Measurements from ENCODE around the gene MIPOL1. TPM values are rescaled to one million over a fixed set of nuclear protein-coding genes. Genes with fewer than 3 reads are reported as not detected.

Gene MIPOL1
- total RNA-seq, 1 donor from 2014 or later: 5.1 TPM

GRCh38 chr14:37585101-37585511 lies 387.4 kb downstream of the MIPOL1 start:
- DNase-seq (ENCODE audit: low read depth in 2 of 2): no peak

- no peak for DNase-seq (ENCODE audit: low read depth in 2 of 2)
These were observed 388.4 kb downstream of the MIPOL1 start for GRCh38 chr14:37585971-37586796.

DNA sequence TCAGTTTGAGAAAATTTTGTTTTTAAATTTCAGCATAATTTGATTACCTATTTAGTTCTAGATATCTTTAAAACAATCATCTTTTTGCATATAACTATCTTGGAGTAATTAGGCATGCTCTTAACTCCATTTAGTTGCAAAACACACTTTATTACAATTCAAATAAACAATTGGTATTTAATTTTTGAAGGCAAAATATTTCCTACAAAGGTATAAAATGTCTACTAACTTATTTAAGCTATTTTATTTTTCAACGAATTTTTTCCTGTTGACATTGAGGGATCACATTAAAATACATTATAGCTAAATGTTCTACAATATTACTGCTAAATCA lies 389.0 kb downstream of the MIPOL1 start:
- DNase-seq (ENCODE audit: low read depth in 2 of 2): no peak

GRCh38 chr14:37587131-37587803 lies 389.5 kb downstream of the MIPOL1 start:
- no peak for DNase-seq (ENCODE audit: low read depth in 2 of 2)

DNA sequence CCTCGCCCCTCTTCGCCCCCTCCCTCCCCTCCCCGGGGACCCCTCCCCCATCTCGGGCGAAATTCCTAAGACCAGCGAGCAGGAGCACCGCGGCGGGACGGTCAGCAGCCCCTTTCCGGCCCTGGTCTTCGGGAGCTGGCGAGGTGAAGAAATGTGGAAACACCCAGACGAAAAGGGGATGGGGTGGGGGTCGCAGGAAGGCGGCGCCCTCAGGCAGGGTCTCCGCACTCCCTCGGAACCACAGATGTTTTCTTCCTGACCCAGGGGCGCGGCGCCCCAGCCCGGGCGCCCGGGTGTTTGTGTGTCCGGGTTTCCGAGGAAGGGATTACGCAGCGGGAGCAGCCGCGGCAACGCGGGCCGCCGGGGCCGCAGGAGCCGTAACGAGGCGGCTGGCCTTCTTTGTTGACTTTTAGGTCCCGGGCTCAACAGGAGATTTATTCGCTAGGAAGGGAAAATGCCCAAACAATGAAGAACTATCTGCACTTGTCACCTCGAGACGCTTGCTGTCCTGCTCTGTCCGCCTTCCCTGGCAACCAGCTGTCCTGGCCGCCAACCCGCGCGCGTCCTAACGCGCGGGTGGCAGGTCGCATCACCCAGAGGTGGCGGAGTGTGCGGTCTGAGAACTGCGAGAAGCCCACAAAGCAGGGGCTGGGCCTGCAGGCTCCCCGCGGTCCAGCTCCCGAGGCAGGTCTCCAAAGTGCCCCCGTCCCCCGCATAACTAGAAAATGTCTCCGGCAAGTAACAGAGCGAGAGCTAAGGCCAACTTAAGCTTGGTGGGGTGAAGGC lies 390.3 kb downstream of the MIPOL1 start:
- no peak for DNase-seq (ENCODE audit: low read depth in 2 of 2)

DNA sequence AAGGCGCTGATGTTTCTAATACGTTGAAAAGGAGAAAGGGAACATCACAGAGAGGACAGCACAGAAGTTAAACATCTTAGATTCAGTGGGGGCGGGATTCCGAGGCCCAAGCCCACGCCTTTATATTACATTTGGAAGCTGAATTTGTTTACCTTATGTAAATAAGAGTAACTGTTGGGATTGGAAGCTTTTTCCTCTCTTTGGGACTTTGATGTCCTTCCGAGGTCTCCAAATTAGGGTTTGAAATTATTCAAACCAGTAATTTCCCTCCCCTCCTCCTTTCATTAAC lies 390.9 kb downstream of the MIPOL1 start:
- no peak for DNase-seq (ENCODE audit: low read depth in 2 of 2)

- no peak for DNase-seq (ENCODE audit: low read depth in 2 of 2)
These were observed 391.4 kb downstream of the MIPOL1 start for GRCh38 chr14:37588956-37589714.

DNA sequence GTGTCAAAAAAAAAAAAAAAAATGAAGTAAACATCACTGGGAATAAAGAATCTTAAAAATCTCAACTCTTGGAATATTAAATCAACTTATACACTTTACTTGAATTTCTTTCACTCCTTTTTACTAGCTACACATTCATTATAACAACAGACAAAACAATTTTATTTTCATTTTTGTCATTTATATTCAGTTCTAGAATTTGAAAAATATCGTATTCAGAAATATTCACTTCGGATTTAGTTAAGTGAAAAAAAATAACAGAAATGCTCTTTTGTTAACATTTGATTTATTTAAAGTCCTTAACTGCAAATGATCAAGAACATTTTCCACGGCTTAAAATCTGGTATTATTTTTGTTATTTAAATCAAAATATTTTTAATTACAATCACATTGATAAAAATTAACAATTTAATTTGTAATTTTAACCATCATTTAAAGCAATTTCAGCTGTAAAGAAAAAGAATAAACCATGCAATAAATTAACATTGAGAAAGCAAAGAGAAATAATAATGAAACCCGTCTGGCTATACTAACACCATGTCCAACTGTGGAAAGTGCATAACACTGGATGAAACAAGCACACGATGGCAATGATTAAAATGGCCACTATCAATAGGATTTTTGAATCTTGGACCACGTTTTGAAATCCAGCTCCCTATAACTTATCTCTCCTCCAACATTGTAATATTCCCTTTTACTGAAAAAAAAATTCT lies 392.1 kb downstream of the MIPOL1 start:
- no peak for DNase-seq (ENCODE audit: low read depth in 2 of 2)

- DNase-seq (ENCODE audit: low read depth in 2 of 2): no peak
These were observed 392.8 kb downstream of the MIPOL1 start for GRCh38 chr14:37590428-37591139.

DNA sequence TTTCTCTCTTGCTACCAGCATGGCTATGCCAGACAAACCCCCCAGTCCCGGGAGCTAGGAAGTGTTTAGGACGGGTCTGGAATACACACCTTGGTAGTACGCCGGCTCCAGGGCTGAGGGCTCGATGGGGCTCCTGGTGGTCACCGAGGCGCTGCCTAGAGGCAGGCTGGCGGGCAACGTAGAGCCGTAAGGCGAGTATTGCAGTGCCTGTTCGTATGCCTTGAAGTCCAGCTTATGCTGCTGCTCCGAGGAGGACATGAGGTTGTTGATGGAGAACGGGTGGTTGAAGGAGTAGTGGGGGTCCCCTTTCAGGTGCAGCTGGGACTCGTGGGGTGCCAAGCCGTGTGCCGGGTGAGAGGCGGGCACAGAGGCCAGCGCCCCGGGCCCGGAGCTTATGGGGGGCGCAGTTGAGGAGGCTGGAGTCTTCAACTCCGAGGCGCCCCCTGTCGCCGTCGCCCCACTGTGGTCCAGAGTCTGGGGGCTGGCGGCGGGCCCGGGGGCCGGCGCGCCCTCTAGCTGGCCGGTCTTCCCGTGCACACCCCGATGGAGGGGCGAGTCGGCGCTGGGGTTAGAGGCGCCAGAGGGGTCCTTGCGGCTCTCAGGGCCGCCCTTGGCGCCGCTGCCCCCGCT lies 393.7 kb downstream of the MIPOL1 start:
- DNase-seq (ENCODE audit: low read depth in 2 of 2): no peak

DNA sequence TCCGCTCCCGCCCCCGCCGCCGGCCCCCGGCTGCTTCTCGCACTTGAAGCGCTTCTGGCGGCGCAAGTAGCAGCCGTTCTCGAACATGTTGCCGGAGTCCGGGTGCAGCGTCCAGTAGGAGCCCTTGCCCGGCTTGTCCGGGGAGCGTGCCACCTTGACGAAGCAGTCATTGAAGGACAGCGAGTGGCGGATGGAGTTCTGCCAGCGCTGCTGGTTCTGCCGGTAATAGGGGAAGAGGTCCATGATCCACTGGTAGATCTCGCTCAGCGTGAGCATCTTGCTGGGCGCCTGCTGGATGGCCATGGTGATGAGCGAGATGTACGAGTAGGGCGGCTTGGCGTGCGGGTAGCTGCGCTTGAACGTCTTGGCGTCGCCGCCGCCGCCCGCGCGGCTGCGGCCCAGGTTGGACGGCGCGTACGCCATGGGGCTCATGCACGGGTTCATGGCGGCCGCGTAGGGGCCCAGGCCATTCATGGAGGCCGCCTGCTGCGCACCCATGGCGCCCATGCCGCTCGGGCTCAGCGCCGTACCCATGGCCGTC lies 394.3 kb downstream of the MIPOL1 start:
- DNase-seq (ENCODE audit: low read depth in 2 of 2): no peak

DNA sequence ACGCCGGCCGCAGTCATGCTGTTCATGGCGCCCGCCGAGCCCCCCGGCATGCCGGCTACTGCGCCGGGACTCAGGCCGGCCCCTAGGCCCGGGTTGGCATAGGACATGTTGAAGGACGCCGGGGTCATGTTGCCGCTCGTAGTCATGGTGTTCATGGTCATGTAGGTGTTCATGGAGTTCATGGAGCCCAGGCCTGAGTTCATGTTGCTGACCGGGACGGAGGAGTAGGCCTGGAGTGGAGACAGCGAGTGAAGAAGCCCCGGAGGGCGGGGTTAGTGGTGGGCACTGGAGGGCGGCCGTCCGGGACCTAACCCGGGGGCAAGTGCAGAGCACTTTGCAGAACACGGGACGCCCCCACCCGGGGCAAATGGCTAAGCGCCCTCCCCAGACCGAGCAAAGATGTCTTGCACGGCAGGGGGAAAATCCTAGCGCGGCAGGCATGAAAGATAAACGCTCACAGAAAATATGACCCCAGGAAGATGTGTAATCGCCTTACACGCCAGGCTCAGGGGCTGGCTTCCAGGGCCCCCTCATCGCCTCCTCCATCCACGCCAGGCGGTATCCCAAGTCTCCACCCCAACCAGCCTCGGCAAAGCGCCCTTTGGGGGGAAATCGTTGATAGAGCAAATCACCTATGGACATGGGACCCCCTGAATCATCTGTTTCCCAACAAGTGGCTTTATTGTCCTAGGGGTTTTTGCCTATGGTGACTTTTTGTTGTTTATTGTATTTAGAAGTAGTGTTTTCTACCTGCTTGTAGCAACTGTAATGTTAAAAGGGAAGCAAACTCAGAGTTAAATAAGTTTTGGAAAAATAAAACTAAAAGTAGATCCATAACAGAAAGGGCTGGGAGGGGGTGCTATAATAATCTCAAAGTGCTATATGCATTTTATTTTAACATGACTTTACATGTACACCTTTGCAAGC lies 395.0 kb downstream of the MIPOL1 start:
- DNase-seq (ENCODE audit: low read depth in 2 of 2): no peak

DNA sequence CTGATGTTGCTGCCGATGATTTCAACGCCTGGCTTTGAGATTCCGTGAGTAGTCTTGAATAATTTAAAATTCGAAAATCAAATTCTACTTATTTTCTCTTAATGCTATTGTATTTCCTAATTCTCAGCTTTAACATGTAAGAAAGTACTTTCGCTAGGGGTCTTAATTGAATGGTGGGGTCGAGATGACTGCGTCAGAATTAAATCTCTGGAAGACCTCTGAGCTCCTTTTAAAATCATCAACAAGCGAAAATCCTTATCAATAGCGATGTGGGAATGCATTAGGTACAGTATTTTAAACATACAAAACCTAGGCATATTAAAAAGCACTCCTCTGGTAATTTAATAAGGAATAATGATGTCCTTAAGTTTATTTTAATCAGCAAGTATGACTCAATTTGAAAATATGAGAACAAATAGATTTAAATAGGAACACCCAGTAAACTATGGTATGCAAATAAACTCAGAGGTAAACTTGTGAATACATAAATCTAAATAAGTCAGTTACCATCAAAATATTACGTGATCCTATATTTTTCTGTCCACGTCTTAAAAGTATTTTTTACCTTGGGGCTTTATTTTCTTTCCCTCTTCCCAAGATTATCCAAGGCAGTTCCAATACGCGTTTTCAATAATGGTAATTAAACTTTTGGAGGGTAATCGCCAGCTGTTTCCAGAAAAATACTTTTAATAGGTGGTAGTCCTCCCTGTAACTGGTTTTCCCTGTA lies 395.9 kb downstream of the MIPOL1 start:
- DNase-seq (ENCODE audit: low read depth in 2 of 2): no peak

- peak; percentile 56 to 75 for DNase-seq (ENCODE audit: low read depth in 2 of 2)
These were observed 396.7 kb downstream of the MIPOL1 start for GRCh38 chr14:37594238-37594970.

DNA sequence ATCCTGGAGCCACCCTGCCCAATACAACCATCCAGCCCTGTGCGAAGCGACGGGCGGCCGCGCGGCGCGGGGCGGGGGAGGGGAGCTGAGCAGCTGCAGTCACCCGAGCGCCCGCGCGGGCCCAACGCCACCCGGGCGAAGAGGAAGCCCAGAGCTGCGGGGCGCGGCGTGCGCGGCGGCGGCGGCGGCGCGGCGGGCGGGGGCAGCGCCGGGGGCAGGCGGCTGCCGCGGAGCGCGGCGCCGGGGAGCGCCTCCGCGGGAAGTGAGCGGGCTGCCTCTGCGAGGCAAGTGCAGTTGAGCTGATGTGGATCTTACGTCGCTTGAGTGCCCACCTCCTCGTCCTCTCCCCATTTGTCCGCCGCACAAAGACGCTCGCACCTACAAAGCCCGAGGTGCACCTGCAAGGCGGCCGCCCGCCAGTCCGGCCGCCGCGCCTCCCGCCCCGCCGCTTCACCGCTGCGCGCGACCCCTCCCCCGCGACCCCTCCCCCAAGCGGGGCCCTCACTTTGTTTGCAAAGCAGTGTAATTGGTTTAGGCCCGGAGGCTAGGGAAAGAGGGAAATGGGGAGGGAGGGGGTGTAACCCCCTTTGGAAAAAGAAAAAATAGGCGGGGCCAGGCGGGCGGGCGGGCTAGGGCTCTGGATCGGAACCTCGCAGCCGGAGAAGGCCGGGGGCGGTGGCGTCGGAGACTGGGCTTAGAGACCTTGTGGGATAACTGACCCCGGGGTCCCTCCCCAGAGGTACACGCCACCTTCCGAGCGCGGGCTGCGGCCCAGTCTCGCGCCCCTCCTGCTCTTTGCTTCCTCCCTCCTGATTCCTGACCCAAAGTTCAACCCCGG lies 397.5 kb downstream of the MIPOL1 start, which contains the start of the genes FOXA1 and TTC6:
Gene FOXA1, minus strand, starts transcription at position 279 of the 838 bp plus-strand sequence. Its CDS starts 277 bp downstream, at position 2.
Gene TTC6, plus strand, starts transcription at position 659 of the 838 bp plus-strand sequence. CDS start 26,436 bp downstream, outside the sequence.
- DNase-seq (ENCODE audit: low read depth in 2 of 2): peak in 1 of 2 donors; percentile 33

Data from dermis microvascular lymphatic vessel endothelial cell (primary cell).